Glutamatergic neuron (in vitro differentiated cells): ENCODE results near the gene ACVR1C. TPM values are rescaled to one million over a fixed set of nuclear protein-coding genes. Genes with fewer than 3 reads are reported as not detected.
A peak's percentile ranks its signal among the peaks of the same experiment; 100 is the strongest.

Experiments
- DNase-seq: peaks from one replicate; pipeline ENCODE4 v3.0.0; 2022
- H3K27ac Mint-ChIP-seq: one replicate; pipeline ENCODE4 v1.8.0; 2020; ENCODE audit warnings: mild to moderate bottlenecking, mixed read lengths, inconsistent platforms; ENCODE audit not compliant: unreplicated experiment
- H3K27me3 Mint-ChIP-seq: one replicate; pipeline ENCODE4 v1.8.0; 2020; ENCODE audit warnings: mild to moderate bottlenecking, moderate library complexity, mixed read lengths, inconsistent platforms; ENCODE audit not compliant: unreplicated experiment
- H3K36me3 Mint-ChIP-seq: one replicate; pipeline ENCODE4 v1.8.0; 2020; ENCODE audit warnings: mild to moderate bottlenecking, mixed read lengths, inconsistent platforms; ENCODE audit not compliant: unreplicated experiment
- H3K4me1 Mint-ChIP-seq: one replicate; pipeline ENCODE4 v1.8.0; 2020; ENCODE audit warnings: mild to moderate bottlenecking, low read depth, mixed read lengths, inconsistent platforms; ENCODE audit not compliant: unreplicated experiment
- H3K4me3 Mint-ChIP-seq: one replicate; pipeline ENCODE4 v1.8.0; 2020; ENCODE audit warnings: mild to moderate bottlenecking, mixed read lengths, inconsistent platforms; ENCODE audit not compliant: unreplicated experiment
- H3K9me3 Mint-ChIP-seq: one replicate; pipeline ENCODE4 v1.8.0; 2020; ENCODE audit warnings: mild to moderate bottlenecking, moderate library complexity, mixed read lengths, inconsistent platforms; ENCODE audit not compliant: unreplicated experiment
- CTCF ChIP-seq: fragments of 200-600 bp; sonication (generic); IDR thresholded peaks from one replicate; pipeline ENCODE4 v1.5.0; 2021; ENCODE audit not compliant: partially characterized antibody, unreplicated experiment
- total RNA-seq: library from RNA; stranded (reverse); fragmentation: NEBNext Ultra II Directional; extraction: Animal tissue kit (Norgen Biotek cat#: 25700); gene quantifications from one replicate; pipeline ENCODE4 v1.2.1, GENCODE V29; 2021; ENCODE audit not compliant: unreplicated experiment

ACVR1C gene
- total RNA-seq, 1 donor from 2014 or later, result 0.59 TPM

- Mint-ChIP-seq H3K36me3 (peaks cover 4% of the 10 kb centered on the region), H3K27ac (no peak overlapping the region), H3K4me3 (no peak overlapping the region), H3K27me3 (no peaks in the 10 kb centered on the region), H3K4me1 (no peaks in the 10 kb centered on the region), H3K9me3 (peaks cover 2% of the 10 kb centered on the region)
- DNase-seq, result no peak
- TF ChIP-seq CTCF, result no peak
Observed at GRCh38 chr2:157504623-157505022, 124.0 kb downstream of the ACVR1C start.

GRCh38 chr2:157501026-157501425 is 127.6 kb downstream of the ACVR1C start:
- Mint-ChIP-seq H3K27ac (no peak overlapping the region), H3K27me3 (no peaks in the 10 kb centered on the region), H3K36me3 (no peaks in the 10 kb centered on the region), H3K9me3 (peaks cover 4% of the 10 kb centered on the region), H3K4me1 (peaks cover 3% of the 10 kb centered on the region), H3K4me3 (no peak overlapping the region)
- no peak for DNase-seq
- TF ChIP-seq CTCF, result no peak

GRCh38 chr2:157500334-157500733 is 128.3 kb downstream of the ACVR1C start:
- Mint-ChIP-seq H3K36me3 (no peaks in the 10 kb centered on the region), H3K4me3 (no peak overlapping the region), H3K27me3 (no peaks in the 10 kb centered on the region), H3K4me1 (peaks cover 3% of the 10 kb centered on the region), H3K27ac (no peak overlapping the region), H3K9me3 (peaks cover 4% of the 10 kb centered on the region)
- no peak for TF ChIP-seq CTCF
- DNase-seq, result no peak

- H3K36me3 Mint-ChIP-seq, result no peaks in the 10 kb centered on the region
- no peak for DNase-seq
- H3K27ac Mint-ChIP-seq, result no peak overlapping the region
- no peak for TF ChIP-seq CTCF
- peaks cover 3% of the 10 kb centered on the region for H3K4me1 Mint-ChIP-seq
- no peaks in the 10 kb centered on the region for H3K27me3 Mint-ChIP-seq
- peaks cover 4% of the 10 kb centered on the region for H3K9me3 Mint-ChIP-seq
- no peak overlapping the region for H3K4me3 Mint-ChIP-seq
Observed at GRCh38 chr2:157498483-157498882, 130.2 kb downstream of the ACVR1C start.

GRCh38 chr2:157497638-157498314 is 130.9 kb downstream of the ACVR1C start:
- H3K27ac Mint-ChIP-seq, result no peak overlapping the region
- no peak overlapping the region for H3K4me3 Mint-ChIP-seq
- peak; percentile 56 for TF ChIP-seq CTCF
- H3K27me3 Mint-ChIP-seq, result no peaks in the 10 kb centered on the region
- DNase-seq, result no peak
- H3K36me3 Mint-ChIP-seq, result no peaks in the 10 kb centered on the region
- H3K4me1 Mint-ChIP-seq, result peaks cover 3% of the 10 kb centered on the region
- peaks cover 4% of the 10 kb centered on the region for H3K9me3 Mint-ChIP-seq
